Measurements from ENCODE around the gene UQCRC1.
"Not testable (repeated sequence)": the region's sequence is repeated elsewhere in the genome, so short reads cannot be mapped to it uniquely, and the experiment has no call there.

The UQCRC1 gene

GRCh38 chr3:48553886-48554845 lies 55.3 kb downstream of the UQCRC1 start:
- DNase-seq (ENCODE audit: low read depth): no peak

GRCh38 chr3:48553361-48553760 lies 56.1 kb downstream of the UQCRC1 start:
- DNase-seq (ENCODE audit: low read depth): no peak

DNA sequence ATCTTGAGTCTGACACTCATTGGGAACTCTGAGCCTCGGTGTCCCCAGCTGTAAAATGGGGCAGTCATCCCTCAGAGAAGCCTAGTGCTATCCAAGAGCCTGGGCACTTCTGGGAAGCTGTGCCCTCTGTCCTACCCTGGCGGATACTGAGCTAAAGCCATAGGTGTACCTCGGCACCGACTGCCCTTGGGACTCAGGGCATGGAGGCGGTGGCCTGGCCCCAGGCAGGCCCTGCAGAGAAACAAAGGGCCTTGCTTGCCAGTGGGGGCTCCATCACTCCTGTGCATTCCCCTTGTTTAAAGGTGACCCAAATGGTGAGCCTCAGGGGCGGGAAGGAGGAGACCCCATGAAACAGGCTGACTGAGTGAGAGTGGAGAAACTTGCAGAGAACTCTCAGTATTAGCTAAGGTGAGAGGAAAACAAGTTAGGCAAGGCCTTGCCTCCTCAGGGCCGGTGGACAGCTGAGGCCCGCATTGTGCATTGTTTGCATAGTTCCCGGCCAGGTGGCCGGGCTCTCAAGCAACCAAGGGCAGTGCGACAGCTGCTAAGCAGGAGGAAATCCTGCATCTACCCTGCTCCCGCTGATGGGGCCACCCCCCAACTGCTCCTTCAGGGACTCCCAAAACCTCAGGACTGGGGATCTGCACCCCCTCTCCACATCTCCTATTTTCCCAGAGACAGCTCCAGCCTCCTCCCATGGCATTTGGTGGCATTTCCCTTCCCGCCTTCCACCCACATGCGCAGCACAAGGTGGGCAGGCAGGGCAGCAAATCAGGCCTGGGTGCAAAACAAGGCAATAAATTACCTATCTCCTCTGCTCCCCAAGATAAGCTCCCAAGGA lies 57.1 kb downstream of the UQCRC1 start:
- no peak for DNase-seq (ENCODE audit: low read depth)

- not testable (repeated sequence) for DNase-seq (ENCODE audit: low read depth)
These were observed 57.8 kb downstream of the UQCRC1 start for GRCh38 chr3:48551651-48552050.

Data from HS-5 (cell line).